Measurements from ENCODE around the gene BIVM.

GRCh38 chr13:102812611-102813287 lies 13.8 kb downstream of the BIVM start:
- TF ChIP-seq, protein P1, sequence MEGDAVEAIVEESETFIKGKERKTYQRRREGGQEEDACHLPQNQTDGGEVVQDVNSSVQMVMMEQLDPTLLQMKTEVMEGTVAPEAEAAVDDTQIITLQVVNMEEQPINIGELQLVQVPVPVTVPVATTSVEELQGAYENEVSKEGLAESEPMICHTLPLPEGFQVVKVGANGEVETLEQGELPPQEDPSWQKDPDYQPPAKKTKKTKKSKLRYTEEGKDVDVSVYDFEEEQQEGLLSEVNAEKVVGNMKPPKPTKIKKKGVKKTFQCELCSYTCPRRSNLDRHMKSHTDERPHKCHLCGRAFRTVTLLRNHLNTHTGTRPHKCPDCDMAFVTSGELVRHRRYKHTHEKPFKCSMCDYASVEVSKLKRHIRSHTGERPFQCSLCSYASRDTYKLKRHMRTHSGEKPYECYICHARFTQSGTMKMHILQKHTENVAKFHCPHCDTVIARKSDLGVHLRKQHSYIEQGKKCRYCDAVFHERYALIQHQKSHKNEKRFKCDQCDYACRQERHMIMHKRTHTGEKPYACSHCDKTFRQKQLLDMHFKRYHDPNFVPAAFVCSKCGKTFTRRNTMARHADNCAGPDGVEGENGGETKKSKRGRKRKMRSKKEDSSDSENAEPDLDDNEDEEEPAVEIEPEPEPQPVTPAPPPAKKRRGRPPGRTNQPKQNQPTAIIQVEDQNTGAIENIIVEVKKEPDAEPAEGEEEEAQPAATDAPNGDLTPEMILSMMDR (IDR thresholded peaks at IDR 0.05) = no peak
- TF ChIP-seq RAD21 (conservative IDR thresholded peaks at IDR 0.05 in 1 of 2, IDR thresholded peaks at IDR 0.05 in 1 of 2) (no peak), POLR2A (IDR thresholded peaks at IDR 0.05; ENCODE audit: low read length) (no peak), MAZ (IDR thresholded peaks at IDR 0.05; ENCODE audit: borderline replicate concordance, low read depth, low read length) (no peak), RFX5 (IDR thresholded peaks at IDR 0.05) (no peak), TP53 (CRISPR knock-in tag; IDR thresholded peaks at IDR 0.05) (no peak), MYC (IDR thresholded peaks at IDR 0.05; ENCODE audit: borderline replicate concordance, low read length) (no peak), JUN (IDR thresholded peaks at IDR 0.05) (no peak), E2F6 (IDR thresholded peaks at IDR 0.05; ENCODE audit: borderline replicate concordance, low read depth) (no peak)
- TF ChIP-seq, protein P2, sequence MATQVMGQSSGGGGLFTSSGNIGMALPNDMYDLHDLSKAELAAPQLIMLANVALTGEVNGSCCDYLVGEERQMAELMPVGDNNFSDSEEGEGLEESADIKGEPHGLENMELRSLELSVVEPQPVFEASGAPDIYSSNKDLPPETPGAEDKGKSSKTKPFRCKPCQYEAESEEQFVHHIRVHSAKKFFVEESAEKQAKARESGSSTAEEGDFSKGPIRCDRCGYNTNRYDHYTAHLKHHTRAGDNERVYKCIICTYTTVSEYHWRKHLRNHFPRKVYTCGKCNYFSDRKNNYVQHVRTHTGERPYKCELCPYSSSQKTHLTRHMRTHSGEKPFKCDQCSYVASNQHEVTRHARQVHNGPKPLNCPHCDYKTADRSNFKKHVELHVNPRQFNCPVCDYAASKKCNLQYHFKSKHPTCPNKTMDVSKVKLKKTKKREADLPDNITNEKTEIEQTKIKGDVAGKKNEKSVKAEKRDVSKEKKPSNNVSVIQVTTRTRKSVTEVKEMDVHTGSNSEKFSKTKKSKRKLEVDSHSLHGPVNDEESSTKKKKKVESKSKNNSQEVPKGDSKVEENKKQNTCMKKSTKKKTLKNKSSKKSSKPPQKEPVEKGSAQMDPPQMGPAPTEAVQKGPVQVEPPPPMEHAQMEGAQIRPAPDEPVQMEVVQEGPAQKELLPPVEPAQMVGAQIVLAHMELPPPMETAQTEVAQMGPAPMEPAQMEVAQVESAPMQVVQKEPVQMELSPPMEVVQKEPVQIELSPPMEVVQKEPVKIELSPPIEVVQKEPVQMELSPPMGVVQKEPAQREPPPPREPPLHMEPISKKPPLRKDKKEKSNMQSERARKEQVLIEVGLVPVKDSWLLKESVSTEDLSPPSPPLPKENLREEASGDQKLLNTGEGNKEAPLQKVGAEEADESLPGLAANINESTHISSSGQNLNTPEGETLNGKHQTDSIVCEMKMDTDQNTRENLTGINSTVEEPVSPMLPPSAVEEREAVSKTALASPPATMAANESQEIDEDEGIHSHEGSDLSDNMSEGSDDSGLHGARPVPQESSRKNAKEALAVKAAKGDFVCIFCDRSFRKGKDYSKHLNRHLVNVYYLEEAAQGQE (IDR thresholded peaks at IDR 0.05) = no peak

All from A549 (cell line).